Ureter (tissue), 1 donor: ENCODE results near the gene RUNX1. TPM values are rescaled to one million over a fixed set of nuclear protein-coding genes. Genes with fewer than 3 reads are reported as not detected.

Experiments
- DNase-seq: peaks from one replicate; pipeline ENCODE4 v3.0.0-alpha.2; 2020; ENCODE audit warnings: low spot score
- total RNA-seq: library from RNA; stranded (reverse); gene quantifications from one replicate; pipeline ENCODE4 v1.2.4, GENCODE V29; 2023
- donor health status: DM: yes; HTN: yes; CAD: no.

RUNX1 gene
- total RNA-seq, 1 donor from 2014 or later = 84.0 TPM

GRCh38 chr21:34850166-34850690 is 198.9 kb downstream of the RUNX1 start:
- no peak for DNase-seq

DNA sequence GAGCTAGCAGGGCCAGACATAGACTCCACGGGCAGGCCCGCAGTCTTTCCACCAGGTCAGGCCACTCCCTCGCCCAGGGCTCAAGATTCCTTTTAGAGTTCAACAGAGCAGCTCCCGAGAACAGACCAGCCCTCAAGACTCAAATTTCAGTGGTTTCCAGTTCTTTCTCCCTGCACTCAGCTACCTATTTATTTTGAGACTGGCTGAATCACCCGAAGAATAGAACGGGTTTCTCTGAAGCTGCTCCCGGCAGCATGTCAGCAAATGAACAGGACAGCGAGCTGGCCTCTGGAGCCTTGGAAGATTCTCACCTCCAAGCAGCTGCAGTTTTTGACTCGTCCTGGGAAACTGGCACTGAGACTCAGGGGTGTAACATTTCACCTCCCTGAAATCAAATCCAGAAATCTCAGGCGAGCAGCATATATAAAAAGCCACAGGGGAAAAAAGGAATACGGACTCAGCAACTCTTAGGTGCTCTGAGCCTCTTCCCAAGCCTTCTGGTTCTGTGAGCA is 202.4 kb downstream of the RUNX1 start:
- DNase-seq = no peak

DNA sequence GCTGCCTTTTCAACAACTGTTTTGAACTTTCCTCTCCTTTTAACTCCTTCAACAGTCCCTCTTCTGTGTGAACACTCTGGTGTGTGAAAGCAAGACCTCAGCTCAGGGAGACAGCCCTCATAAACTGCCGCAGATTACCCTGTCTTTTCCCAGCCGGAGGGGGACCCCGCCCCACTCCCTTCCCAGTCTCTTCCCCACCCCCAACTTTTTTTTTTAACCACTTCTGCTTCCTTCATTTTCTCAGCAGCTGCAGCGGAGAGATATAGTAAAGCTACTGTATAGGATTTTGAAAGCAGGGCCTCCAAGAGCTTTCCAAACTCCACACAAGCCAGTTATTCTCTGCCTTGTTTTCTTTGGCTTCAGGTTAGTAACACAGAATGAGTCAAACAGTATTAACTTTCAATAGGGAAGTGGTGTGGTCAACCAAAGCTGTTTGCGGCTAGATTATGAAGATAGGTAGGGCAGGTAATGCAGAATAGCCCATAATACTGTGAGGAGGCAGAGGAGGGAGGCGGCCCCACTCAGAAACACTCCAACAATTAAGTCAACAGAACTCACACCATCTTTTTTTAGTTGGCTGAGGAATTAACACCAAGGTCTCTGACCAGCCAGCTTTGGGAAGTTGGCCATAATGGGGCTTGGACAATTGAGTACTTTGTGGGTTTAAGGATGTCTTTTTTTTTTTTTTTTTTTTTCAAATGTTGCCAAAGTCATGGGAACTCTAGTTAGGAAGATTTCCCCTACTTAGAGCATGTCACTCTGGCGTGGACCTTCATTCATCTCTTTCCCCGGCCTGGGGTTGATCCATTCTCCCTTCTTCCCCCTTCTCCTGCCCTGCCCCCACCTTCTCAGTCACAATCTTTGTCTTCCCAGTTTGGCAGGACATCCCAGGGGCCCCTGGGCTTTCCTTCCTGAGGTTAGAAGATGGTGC is 203.3 kb downstream of the RUNX1 start:
- DNase-seq = peak; percentile 67

GRCh38 chr21:34844924-34845238 is 204.2 kb downstream of the RUNX1 start:
- no peak for DNase-seq

GRCh38 chr21:34844013-34844923 is 204.8 kb downstream of the RUNX1 start:
- peak; percentile 55 for DNase-seq

DNA sequence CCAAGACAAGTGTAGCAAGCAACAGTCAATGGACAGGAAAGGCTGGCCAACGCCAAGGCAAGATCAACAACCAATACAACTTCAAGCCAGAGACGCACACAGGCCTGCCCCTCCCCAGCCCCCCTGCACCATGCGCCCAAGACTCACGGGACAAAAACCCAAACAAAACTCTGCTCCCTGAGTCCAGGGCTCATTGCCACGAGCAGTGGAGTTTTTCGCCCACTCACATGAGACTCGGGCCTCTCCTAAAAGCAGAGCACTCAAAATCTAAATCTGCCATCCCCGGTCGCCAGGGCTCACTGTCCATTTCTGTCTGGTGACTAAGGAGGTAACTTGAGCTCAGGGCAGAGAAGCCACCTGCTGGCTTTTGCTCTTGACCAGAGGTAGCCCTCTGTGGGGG is 205.5 kb downstream of the RUNX1 start:
- DNase-seq = no peak

DNA sequence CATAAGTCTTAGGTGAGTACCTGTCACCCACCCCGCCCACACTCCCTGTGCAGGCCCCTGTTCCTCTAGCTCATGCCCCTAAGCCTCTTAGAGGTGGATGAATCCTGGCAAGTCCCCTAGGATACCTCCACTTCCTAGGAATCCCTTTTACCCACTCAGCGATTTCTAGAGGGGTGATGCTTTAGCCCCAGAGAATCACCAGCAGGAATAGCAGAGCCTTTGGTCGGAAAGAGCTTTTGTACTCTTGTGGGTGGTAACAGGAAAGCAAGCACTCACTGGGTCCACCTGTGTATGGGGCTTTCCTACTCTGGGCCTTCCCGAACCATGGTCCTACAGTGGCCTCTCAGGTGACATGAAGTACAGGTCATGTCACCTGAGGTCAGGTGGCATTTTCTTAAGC is 207.9 kb downstream of the RUNX1 start:
- no peak for DNase-seq

GRCh38 chr21:34840693-34841092 is 208.4 kb downstream of the RUNX1 start:
- no peak for DNase-seq

DNA sequence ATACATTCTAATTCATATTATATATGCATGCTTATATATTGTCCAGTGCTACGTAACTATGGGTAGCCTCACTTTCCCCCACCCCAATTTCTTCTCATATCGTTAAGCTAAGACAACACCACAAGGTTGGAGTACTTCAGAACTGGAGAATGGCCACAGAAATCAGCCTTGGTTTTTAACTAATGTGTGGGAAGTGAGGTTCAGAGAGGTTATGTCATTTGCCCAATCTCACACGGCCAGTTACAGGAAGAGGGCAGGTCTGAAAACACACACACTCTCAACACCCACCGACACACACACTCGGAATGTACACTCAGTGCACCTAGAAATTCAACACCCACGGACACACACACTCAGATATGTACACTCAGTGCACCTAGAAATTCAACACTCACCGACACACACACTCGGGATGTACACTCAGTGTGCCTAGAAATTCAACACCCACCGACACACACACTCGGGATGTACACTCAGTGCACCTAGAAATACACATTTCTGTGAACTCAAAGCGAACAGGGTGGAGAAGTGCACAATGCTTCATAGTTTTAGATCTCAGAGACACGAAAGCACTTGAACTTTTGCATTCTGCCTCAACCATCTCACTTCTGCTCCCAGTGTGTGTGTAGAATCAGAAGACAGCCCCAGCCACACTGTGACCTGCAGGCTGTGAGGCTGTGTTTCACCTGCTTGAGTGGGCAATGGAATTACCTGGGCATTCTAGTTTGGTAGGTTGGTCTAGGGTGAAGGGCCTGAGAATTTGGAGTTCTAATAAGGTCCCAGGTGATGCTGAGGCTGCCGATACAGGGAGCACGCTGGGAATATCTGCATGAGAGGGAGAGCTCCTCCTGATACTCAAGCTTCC is 209.9 kb downstream of the RUNX1 start:
- DNase-seq = no peak

DNA sequence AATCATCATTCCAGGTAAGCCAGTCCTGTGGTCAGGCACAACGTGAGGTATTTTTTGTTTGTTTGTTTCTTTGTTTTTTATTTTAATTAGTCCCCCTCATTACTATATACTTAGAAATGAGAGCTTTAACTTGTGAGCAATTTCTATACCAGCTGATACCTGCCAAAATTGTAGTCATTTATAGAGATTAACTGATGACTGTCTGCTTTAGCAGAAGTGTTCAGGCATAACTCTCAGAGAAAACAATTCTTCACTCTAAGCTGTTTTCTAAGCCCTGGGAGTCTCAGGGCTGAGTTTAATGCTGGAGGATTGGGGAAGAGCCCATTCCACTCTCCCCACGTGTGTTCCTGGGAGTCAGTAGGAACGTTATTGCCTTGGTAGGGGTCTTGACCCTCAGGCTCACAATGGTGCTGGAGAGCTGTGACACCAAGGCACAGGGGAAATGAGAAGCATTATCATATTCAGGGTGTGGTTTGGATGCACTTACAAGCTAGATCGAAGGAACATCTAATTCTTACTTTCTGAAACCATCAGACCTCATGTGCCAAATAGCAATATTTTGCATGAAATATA is 212.1 kb downstream of the RUNX1 start:
- DNase-seq = no peak

- peak; percentile 80 for DNase-seq
These were observed 212.8 kb downstream of the RUNX1 start for GRCh38 chr21:34836103-34836932.

DNA sequence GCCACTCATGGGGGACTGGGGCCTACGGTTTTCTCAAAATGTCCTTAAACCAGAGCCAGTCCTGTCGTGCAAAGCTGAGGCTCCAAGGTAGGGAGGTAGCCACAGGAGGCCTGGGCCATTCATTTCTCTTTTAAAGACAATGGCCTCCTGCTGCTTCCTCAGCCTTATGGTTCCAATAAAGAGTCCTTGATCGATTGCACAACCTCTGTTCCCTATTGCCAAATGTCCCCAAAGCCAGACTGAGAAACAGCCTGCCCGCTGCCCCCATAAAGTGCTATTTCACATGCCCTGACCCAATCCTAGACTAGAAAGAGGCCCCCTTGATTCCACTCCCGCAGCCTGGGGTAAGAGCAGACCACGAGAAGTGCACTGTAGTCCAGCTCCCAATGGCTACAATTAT is 213.6 kb downstream of the RUNX1 start:
- DNase-seq = peak; percentile 68

GRCh38 chr21:34834852-34835501 is 214.1 kb downstream of the RUNX1 start:
- no peak for DNase-seq

- DNase-seq = no peak
These were observed 214.8 kb downstream of the RUNX1 start for GRCh38 chr21:34834290-34834689.

DNA sequence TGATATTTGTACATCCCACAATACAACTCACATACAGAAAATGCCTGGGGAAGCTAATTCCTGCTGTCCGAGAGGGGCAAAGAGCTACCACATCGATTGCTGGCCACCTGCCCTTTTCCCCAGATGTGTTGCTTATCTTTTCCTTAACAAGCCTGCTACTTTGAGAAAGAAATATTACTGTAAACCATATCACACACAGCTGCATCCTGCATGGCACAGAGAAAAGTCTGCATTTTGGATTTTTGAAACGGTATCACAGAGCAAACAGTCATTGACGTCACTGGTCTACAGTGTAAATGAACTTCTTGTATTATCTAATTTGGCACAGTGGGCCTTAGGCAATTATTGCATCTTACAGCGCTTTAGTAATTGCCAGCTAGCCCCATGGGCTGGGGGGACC is 215.6 kb downstream of the RUNX1 start:
- DNase-seq = no peak

DNA sequence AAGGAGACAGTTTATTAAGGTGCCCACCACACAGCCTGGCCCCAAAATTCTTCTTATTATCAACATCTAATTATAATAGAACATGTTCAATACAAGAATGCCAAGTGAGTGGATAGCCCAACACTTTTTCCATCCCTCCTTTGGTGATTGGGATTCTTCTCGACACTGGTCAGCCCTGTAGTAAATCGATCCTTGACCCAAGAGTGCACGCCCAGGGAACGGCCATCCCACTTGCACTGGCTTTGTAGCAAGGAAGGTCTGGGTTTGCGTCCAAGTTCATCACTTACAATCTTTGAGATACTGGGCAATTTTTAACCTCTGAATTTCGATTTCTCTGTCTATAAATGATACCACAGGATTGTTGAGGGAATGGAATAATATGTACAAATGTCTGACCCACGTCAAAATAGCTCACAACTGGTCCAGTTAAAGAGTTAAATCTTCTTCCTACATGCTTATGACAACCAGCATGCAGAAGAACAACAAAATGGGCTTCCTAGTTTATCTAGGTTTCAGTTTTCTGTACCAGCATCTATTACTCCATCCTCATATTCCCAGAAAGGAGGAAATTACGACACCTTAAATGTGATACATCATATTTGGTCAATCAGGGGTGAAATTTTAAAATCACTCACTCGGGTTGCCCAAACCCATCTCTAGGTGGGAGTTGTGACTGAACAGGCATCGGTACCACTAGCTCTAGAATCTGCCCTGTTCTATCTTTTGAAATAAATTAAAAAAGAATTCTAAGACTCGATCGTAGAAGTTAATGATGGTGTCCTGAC is 218.5 kb downstream of the RUNX1 start:
- no peak for DNase-seq

DNA sequence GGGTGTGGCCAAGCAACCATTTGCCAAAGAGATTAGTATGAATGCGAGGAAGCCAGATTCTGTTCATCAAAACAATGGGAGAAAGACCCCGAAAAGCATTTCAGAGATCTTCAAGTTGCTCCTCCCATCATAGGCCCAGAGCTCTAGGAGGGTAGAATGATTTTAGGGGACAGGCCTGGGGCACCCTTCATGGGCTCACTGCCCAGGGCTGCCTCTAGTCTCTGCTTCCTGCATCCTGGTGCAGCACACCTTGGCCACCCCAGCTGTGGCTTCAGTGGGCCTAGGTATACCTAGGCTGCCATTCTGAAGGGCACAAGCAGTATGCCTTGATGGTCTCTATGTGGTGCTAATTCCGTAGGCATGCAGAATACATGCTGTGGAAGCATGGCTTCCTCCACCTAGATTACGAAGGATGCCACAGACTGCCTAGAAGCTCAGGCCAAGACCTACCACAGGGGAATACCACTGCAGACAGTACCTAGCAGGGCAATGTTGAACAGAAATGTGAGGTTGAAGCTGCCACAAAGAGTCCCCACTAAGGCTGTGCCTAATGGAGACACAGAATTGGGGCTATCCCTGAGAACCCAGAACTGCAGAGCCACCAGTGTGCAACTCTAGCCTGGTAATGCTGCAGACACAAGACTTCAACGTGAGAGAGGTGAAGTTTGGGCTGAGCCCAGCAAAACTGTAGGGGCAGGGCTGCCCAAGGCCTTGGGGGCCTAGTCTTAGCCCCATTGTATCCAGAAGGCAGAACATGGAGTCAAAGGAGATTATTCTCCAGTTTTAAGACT is 221.5 kb downstream of the RUNX1 start:
- no peak for DNase-seq

- DNase-seq = no peak
These were observed 222.3 kb downstream of the RUNX1 start for GRCh38 chr21:34826836-34827235.
